ENCODE results near the gene ZFHX3. TPM values are rescaled to one million over a fixed set of nuclear protein-coding genes. Genes with fewer than 3 reads are reported as not detected.

Gene ZFHX3
- total RNA-seq, 1 experiment from 2014 or later: 1.5 TPM

- Histone ChIP-seq H3K27me3 (ENCODE audit: insufficient read depth, low read length) (no peaks in the 10 kb centered on the region), H3K4ac (ENCODE audit: low read depth, low read length) (no peak overlapping the region), H3K18ac (ENCODE audit: insufficient read length, low read depth, low read length) (no peak overlapping the region), H3K23me2 (ENCODE audit: insufficient read length, low read depth, low read length, poor library complexity, severe bottlenecking) (no peaks in the 10 kb centered on the region), H4K91ac (ENCODE audit: insufficient read length, low read depth, low read length) (no peak overlapping the region), H4K5ac (ENCODE audit: insufficient read length, low read depth, low read length) (no peak overlapping the region), H2AFZ (ENCODE audit: low read length) (no peak overlapping the region), H4K8ac (replicated peaks; ENCODE audit: insufficient read length, low read depth, low read length) (no peak overlapping the region), H2BK20ac (ENCODE audit: low read depth, low read length, poor library complexity, severe bottlenecking) (no peak overlapping the region), H2BK5ac (ENCODE audit: insufficient read length, low read length) (no peak overlapping the region), H2AK5ac (ENCODE audit: insufficient read length, low read length) (no peak overlapping the region), H3K4me1 (ENCODE audit: insufficient read depth, low read length) (peaks cover 2% of the 10 kb centered on the region; the same call in 1 of the 2 replicates), H3K79me2 (ENCODE audit: insufficient read depth, low read length) (no peaks in the 10 kb centered on the region), H2BK15ac (ENCODE audit: low read depth, low read length) (no peak overlapping the region), H3K9me3 (ENCODE audit: control insufficient read depth, low read depth, low read length) (no peaks in the 10 kb centered on the region), H3K9ac (ENCODE audit: extremely low read depth, insufficient read length, low read length) (no peak overlapping the region), H3K56ac (ENCODE audit: insufficient read length, low read depth, low read length) (no peak overlapping the region), H3K27ac (ENCODE audit: insufficient read length, low read depth, low read length) (no peak overlapping the region), H3K4me2 (ENCODE audit: insufficient read depth, insufficient read length, low read length) (no peak overlapping the region), H3K23ac (ENCODE audit: insufficient read length, low read depth, low read length) (no peak overlapping the region), H4K20me1 (ENCODE audit: control insufficient read depth, insufficient read depth, insufficient read length) (no peaks in the 10 kb centered on the region), H2BK12ac (ENCODE audit: insufficient read length, low read depth, low read length) (no peak overlapping the region), H3K14ac (ENCODE audit: insufficient read depth, low read length) (no peak overlapping the region), H3K79me1 (ENCODE audit: insufficient read depth, low read depth, low read length, poor library complexity, severe bottlenecking) (no peaks in the 10 kb centered on the region), H2BK120ac (ENCODE audit: low read depth, low read length, poor library complexity, severe bottlenecking) (no peak overlapping the region), H3T11ph (ENCODE audit: low read length) (no peak overlapping the region)
- H3K9me3 Mint-ChIP-seq: peaks cover 0 to 4% of the 10 kb centered on the region in 2 experiments; a peak in 2 of 5 replicates
- H3K36me3 Mint-ChIP-seq (ENCODE audit: insufficient read depth in 1 of 3, low read depth in 3 of 3): no peaks in the 10 kb centered on the region; a peak in 1 of 7 replicates
- no peak overlapping the region for H3K4me3 Mint-ChIP-seq
- peaks cover 49 to 52% of the 10 kb centered on the region in 2 experiments for H3K4me1 Mint-ChIP-seq
- WGBS (ENCODE audit: extremely low coverage, insufficient read length, low lambda C conversion rate): no CpG with 5 or more reads among the region's 10 CpGs
- DNase-seq: no peak
- H3K27me3 Mint-ChIP-seq (ENCODE audit: low read depth): no peaks in the 10 kb centered on the region; the same call in none of the 2 replicates
- no peak overlapping the region for H3K27ac Mint-ChIP-seq
- TF ChIP-seq CTCF (conservative IDR thresholded peaks at IDR 0.05): no peak
Observed at GRCh38 chr16:72939247-72939646, 108.7 kb downstream of the ZFHX3 start.

Data from H9 (cell line).